HG03196 (cell line): Measurements from ENCODE around the gene SMNDC1.
"Not testable (repeated sequence)": the region's sequence is repeated elsewhere in the genome, so short reads cannot be mapped to it uniquely, and the experiment has no call there.

ENCODE experiments used
- ATAC-seq: cut with Tn5 transposase; IDR thresholded peaks from one replicate; pipeline ENCODE4 v1.9.1; 2021; ENCODE audit not compliant: unreplicated experiment

Gene SMNDC1

DNA sequence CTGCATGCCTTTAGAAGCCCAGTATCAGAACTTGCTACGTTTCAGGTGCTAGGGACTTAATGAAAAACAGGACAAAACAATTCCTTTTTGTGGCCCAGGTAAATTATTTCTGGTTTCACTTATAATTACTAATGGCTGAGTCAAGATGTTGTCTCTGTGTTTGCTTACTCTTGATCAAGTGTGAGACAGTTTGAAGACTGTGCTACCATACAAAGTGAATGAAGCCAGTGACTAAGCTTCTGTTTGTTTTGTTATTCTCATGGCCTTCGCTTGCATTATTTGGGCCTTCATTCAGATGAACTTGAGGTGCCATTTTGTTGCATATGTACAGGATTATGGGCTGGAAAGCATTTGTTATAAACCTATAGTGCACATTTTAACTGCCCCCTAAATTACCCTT lies 17.9 kb downstream of the SMNDC1 start:
- ATAC-seq, result no peak

DNA sequence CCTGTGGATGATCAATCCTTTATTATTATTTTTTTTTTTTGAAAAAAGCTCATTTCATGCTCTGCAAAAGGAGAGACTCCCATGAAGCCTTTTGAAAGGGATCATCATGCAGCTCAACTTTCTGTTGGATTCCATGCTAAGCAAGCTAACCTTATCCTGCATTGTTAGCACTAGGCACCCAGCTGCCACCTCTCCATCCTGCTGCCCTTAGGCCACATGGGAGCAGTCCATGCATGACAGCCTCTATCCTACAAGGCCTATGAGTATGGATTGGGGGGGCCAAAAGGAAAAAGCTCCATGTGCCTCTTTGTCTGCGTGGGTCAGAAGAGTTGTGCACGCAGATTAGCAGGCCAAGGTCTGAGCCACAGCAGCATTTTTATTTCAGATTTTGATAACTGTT lies 19.2 kb downstream of the SMNDC1 start:
- ATAC-seq, result no peak

DNA sequence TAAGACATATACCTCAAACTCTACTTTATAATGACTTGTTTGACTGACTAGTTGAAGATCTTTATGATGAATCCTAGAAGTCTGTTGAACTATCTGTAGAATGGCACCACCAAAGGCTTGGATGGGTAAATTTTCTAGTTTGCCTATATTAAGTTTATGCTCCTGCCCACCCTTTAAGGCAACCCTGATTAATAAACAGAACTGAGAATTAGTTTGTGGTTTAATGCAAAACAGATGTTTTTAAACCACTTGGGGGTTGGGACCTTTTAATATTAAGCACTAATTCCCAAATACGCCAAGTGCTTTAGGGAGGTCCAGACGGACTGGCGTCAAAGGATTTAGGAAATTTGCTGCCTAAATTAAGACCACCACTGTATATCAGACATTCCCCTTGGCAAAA lies 20.5 kb downstream of the SMNDC1 start:
- ATAC-seq, result no peak

DNA sequence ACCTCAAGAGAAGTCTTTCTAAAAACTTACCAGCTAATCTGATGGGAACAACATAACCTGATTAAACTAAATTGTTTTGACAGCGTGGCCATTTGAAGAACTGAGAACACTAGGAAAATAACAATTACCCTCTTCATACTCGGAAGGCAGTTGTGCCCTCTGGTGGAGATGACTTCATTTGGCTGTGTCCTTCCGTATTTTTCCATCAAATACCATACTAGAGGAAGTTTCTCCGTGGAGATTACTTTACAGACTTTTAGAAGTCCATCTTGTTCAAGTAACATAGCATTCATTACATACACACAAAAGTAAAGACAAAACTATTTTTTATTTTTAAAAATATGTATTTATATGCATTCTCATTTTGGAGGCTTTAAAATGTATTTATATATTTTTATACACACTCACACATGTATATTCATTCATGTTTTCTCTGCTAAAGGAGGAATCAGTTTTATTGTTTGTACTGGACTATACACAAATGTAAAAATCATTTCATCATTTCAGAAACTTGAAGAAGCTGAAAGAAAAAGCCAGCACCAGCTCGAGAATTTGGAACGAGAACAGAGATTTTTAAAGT lies 25.2 kb downstream of the SMNDC1 start:
- no peak for ATAC-seq

DNA sequence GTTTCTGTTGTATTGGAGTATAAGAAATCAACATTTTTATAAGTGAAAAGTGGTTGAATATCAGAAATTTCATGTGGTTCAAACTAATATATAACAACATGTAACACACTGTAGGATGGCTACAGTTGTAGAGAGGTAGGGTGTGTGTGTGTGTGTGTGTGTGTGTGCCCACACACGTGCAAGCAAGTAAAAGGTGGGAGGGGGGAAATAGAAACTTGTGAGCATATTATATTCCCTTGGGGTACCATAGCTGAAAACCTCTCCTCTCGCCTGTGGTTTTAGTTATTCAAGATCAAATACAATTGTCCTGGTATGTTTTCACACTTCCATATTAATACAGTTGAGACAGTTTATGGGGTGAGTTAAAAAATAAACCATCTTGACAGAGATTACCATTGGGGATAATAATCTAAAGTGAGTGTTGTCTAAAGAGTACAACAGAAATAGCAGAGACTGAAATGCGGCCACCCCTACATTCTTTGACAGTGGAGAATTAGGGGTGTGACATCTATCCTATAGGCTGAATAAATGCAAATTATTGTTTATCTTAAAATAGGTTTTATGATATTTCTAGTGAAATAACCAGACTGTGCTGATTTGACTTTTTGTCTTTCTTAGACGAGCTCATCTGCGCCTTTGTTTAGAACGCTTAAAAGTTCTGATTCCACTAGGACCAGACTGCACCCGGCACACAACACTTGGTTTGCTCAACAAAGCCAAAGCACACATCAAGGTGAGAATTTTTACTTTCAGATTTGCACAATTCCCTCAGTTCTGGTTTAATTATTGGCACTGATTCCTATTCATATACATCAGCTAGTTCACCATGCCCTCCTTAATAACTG lies 25.9 kb downstream of the SMNDC1 start:
- ATAC-seq, result no peak

DNA sequence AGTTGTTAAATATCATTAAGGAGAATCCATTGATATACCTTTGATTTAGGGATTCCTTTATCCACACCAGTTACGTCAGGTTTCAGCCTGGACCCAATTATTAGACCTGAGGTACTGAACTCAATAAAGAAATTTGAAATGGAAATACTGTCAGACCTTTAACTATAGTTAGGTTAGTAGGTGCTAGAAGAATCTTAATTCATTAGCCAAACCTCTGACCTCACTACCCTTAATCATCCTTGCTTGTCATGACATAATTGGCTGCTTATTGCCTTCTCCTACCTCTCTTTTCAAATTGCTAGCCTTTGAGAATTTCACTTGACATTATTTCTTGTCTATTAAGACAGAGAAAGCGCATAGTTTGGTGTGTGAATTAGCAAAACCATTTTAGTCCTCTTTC lies 27.1 kb downstream of the SMNDC1 start:
- ATAC-seq, result no peak

DNA sequence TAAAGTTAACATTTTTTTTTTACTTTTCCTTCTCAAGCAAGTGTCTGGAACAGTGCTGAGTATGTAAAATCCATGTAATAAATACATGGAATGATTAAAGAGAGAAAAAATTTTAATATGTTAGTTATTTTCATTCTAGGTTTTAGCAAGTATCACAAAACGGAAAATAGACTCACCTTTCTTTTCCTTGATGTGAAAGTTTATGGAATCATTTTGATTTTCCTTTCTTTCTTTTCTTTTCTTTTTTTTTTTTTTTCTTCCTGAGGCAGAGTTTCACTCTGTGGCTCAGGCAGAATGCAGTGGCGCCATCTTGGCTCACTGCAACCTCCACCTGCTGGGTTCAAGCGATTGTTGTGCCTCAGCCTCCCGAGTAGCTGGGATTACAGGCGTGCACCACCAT lies 28.1 kb downstream of the SMNDC1 start:
- no peak for ATAC-seq

DNA sequence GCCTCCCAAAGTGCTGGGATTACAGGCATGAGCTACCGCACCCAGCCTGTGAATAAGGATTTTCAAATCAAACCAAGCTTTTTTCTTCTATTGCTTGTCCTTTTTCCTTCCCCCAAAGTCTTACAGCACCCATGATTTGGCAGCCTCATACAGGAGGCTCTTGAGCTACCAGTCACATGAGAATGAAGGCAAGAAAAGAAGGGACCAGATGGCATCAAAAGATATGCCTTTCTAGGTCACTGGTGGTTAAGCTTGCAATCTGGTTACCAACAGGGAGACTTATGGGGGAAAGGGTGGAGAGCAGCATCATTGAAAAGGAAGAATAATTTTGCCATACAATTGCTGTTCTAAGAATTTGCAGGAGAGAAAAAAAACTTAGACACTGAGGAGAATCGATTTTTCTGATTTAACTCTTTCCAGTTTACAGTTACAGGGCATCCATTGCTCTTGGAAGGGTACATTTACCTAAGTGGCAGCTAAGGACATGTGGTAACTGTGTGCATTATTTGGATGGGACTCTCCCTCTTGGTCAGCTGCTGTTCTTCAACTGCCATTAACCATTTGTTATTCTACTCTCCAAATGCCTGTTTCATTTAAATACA lies 29.5 kb downstream of the SMNDC1 start:
- no peak for ATAC-seq

DNA sequence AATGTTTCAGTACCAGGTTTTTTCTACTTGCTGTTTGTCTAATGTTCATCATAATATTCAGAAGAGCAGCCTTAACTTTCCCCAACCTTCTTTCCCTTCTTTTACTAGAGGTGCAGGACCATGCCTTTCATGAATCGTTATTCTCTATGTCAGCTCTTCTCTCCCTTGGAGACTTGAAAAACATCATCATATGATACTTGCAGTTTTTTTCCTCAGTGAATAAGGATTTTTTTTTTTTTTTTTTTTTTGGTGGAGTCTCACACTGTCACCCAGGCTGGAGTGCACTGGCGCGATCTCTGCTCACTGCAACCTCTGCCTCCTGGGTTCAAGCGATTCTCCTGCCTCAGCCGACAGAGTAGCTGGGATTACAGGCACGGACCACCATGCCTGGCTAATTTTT lies 30.1 kb downstream of the SMNDC1 start:
- no peak for ATAC-seq

DNA sequence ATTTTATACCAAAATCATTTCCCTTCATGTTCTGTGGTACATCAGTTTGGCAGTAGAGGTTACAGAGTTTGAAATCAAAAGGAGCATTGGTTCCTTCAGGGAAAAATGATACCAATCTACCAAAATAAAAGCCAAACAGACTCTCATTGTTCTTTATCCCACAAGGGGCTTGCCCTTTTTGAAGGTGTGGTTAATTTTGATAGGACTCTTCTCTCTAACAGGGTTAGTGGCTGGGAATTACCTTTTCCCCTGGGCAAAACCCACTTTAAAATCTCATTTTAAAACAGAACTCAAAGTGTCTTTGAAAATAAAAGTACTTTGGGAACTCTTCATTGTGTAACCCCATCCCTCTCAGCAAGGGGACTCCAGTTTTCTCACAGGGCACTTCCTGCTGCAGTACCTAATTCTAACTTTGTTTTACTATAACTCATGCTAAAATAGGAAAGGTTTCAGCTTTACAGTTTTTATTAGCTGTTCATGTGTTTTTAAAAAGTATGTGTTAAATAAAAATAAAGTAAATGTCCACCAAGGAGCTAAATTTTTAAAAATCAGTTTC lies 30.6 kb downstream of the SMNDC1 start:
- peak; percentile 36 for ATAC-seq

DNA sequence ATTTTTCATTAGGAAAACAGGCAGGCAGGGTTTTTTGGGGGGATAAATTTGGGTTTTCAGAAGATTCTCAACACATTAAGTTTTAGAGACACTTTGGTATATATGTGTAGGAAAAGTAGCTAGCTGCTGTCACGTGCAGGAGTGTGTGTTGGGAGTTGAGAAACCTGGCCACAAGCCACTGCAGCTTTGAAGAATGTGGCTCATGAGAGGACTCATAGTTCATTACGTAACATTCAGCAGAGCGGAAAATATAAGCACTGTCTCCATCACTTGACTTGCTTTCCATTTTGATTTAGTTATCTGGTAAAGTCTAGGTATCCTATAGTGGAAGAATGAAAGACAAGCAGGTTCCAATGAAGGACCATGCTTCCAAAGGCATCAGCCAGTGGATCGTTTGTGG lies 31.2 kb downstream of the SMNDC1 start:
- ATAC-seq, result no peak

DNA sequence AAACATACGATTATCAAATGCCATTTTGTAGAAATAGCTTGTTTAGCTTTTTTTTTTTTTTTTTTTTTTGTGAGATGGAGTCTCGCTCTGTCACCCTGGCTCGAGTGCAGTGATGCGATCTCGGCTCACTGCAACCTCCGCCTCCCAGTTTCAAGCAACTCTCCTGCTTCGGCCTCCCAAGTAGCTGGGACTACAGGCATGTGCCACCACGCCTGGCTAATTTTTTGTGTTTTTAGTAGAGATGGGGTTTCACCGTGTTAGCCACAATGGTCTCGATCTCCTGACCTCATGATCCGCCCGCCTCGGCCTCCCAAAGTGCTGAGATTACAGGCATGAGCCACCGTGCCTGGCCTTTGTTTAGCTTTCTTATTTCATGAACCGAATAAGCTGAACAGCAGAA lies 31.7 kb downstream of the SMNDC1 start:
- not testable (repeated sequence) for ATAC-seq

DNA sequence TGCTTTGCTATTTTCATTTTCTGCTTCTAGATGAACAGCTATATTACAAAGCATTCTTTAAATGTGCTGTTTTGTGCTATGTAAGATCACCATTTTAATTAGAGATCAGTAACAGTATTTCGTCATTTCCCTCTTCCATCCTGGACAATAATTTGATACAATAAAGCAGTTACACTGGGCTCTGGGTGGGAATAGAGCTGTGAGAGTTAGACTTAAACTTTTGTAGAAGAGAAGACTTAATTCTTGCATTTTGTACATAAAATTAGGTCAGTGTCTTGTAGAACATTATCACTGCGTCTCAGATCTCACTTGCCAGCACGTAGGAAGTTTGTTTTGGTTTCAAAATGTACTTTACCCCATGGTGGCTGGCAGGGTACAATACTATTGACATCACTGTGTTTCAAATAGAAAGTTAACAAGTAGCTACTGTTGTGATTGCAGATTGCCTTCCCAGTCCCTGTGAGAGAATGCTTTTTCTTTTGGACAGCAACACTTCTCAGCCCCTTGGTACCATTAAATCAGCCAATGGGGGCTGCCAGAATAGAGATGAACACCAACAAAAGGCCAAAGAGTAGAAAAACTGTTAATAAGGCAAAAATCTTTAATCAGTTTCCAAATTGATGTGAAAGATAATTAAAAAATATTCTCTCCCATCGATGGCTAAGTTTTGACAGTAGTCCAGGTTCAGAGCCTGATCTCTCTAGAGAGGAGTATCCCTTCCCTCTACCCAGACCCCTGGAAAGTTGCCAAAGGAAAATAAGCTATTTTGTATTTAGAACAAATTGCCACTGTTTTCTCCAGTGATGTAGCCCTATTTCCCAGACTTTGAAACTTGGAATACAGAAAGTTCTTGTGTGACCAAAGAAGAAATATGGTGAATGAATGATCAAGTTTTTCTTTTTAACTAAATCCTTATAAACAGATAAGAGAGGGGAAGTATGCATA lies 35.1 kb downstream of the SMNDC1 start:
- peak; percentile 59 for ATAC-seq

DNA sequence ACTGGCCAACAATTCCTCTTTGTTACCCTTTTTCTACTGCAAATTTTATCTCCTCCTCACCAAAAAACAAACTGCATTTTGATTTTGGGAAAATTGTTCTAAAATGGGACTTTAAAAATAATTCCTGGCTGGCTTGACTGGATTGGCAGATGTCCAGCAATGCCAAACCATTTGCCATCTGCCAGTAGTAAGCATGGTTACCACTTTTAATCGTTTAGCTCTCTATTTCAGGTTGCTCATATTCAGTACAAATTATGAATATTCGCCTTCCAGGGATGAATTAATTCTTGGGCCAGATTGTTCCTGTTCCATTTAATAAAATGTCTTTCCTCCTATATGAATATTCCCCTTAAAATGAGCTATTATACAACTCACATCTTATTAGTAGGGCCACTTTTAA lies 35.7 kb downstream of the SMNDC1 start:
- no peak for ATAC-seq

DNA sequence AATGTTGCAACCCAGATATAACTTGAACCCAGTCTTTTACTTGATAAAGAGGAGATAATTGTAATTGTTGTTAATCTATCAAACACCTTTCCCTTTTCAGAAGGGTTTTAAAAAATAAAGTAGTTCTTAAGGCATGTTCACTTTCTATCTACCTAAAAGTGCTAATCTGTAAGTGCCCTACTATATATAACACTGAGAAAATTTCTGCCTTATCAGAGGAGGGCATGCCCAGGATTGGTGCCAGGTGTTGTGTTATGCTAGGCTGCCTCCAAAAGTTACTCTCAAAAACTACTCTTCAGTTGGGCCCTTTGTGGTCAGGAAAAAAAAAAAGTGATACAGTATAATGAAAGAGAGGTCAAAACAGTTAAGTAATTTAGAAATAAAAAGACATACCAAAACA lies 36.3 kb downstream of the SMNDC1 start:
- ATAC-seq, result no peak

DNA sequence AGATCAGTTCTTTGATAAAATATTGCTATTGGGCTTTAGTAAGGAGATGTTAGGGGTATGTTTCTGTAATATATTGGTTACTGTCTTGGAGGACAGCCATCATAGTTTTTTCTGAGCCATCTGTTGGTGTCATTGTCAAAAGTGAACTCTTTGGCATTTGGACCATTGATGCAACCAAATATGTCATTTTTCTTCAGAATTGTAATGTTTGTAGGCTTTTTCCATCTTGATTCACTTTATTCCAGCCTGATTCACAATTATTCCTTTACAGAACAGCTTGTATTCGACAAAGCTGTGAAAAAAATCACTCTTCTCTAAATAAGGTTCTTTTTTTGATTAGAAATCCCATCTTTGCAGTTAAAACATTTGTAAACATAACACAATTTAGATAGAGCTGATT lies 37.4 kb downstream of the SMNDC1 start:
- no peak for ATAC-seq

DNA sequence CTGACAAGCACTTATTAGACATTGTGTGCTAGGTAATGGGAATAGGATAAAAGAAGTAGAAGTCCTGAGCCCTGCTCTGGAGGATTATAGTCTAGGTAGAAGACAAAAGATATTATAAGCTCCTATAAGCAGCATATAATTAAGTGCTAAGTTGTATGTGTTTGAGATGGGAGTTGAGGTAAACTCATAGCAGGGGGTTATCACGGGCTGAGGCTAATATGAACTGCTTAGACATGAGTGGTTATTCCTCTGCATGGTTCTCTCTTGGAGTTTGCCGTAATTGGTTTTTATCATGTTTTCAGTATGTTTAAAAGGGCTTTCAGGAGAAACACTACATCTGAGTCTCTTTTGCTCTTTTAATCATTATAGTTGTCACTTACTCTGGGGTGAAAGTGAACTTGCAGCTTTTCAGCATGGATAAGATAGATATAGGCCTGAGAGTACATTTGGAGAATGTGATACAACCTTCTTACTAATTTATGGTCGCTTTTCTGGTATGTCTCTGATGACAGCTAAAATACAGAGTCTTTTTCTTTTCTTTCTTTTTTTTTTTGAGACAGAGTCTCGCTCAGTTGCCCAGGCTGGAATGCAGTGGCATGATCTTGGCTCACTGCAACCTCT lies 39.0 kb downstream of the SMNDC1 start:
- no peak for ATAC-seq

DNA sequence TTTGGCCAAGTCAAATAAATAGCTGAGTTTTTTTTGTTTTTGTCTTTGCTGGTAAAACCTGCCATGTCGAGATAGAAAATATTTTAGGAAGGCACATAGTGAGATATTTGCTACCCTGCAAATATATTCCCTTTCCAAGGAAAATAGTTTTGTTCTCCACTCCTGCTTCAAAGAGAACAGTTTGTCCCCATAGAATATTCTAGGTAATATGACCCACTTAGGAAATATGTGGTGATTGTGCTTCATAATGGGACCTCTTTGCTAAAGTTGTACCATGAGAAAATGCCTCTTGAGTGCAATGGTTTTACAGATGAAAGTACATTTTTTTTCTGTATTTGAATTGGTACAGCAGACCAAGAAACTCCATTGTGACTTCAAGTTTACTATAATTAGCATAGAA lies 41.6 kb downstream of the SMNDC1 start:
- ATAC-seq, result no peak

DNA sequence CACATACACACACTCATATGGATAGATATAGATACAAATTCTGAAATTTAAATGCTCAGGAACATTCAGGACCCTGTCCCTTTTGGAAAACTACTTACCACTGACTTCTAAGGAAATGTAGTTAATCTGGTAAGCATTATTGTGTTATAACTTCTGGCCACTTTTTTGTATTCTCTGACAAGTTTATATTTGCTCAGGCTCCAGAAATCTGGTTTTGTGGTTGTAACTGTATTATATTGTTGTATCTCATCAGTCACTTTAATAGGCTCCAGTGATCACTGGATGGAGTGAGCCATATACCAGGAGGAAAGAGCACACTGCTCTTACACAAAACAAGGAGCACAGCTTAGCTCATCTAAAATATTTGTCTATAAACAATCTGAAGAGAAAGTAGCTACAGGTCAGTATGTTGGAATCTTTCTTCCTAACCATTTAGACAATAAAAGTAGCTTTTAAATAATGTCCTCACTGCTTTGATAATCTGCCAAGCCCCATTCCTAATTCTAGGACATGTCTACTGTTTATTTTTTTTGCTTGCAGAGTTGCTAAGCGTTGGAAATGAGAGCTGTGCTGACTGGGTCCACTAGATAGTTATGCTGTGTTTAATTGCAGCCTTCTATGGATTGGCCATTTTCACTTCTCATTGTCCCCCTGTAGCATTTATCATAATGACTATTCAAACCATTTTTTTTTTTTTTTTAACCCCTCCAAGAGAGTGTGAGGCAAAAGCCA lies 43.8 kb downstream of the SMNDC1 start:
- no peak for ATAC-seq

DNA sequence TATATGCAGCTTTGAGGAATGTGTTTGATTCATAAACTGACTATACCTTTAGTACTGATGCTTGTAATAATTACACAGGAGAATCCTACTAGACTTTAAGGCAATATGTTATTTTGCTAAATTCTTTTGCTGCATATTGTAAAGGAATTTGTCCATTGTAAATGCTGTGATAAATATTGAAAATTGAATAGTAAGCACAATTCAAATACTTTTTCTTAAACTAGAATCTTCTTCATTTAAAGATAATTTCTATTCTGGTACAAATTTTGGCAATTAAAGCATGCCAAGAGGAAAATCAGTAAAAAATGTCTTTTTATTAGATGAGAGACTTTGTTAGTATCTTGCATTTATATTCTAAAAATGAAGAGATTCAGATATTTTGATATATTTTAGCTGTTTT lies 45.4 kb downstream of the SMNDC1 start:
- ATAC-seq, result no peak
